ENCODE data around the gene FGR.

The FGR gene

DNA sequence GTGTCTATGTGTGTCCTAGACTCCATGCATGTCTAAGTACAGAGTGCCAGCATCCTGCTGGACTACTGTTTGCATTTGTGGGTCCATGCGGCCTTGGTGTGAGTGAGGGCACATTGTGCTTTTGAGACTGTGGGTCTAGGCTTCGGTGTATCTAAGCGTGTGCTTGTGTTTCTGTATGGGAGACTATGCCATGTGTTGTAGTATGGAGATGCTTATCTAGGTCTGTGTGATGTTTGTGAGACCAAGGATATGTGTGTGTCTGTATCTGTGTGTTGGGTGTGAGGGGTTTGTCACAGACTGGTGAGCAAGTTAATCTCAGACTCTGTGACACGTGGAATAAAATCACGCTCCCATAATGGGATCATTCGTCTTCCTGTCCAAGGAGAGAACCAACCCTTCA is 45.5 kb downstream of the FGR start:
- Histone ChIP-seq H3K9me3 (no peaks in the 10 kb centered on the region), H3K36me3 (no peaks in the 10 kb centered on the region), H3K27me3 (no peaks in the 10 kb centered on the region), H3K4me1 (peaks cover 29% of the 10 kb centered on the region), H3K4me3 (ENCODE audit: low read depth, low read length) (no peak overlapping the region)
- no peak for DNase-seq
- TF ChIP-seq, protein P1, sequence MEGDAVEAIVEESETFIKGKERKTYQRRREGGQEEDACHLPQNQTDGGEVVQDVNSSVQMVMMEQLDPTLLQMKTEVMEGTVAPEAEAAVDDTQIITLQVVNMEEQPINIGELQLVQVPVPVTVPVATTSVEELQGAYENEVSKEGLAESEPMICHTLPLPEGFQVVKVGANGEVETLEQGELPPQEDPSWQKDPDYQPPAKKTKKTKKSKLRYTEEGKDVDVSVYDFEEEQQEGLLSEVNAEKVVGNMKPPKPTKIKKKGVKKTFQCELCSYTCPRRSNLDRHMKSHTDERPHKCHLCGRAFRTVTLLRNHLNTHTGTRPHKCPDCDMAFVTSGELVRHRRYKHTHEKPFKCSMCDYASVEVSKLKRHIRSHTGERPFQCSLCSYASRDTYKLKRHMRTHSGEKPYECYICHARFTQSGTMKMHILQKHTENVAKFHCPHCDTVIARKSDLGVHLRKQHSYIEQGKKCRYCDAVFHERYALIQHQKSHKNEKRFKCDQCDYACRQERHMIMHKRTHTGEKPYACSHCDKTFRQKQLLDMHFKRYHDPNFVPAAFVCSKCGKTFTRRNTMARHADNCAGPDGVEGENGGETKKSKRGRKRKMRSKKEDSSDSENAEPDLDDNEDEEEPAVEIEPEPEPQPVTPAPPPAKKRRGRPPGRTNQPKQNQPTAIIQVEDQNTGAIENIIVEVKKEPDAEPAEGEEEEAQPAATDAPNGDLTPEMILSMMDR (IDR thresholded peaks at IDR 0.05; ENCODE audit: low read depth, low read length) = no peak

DNA sequence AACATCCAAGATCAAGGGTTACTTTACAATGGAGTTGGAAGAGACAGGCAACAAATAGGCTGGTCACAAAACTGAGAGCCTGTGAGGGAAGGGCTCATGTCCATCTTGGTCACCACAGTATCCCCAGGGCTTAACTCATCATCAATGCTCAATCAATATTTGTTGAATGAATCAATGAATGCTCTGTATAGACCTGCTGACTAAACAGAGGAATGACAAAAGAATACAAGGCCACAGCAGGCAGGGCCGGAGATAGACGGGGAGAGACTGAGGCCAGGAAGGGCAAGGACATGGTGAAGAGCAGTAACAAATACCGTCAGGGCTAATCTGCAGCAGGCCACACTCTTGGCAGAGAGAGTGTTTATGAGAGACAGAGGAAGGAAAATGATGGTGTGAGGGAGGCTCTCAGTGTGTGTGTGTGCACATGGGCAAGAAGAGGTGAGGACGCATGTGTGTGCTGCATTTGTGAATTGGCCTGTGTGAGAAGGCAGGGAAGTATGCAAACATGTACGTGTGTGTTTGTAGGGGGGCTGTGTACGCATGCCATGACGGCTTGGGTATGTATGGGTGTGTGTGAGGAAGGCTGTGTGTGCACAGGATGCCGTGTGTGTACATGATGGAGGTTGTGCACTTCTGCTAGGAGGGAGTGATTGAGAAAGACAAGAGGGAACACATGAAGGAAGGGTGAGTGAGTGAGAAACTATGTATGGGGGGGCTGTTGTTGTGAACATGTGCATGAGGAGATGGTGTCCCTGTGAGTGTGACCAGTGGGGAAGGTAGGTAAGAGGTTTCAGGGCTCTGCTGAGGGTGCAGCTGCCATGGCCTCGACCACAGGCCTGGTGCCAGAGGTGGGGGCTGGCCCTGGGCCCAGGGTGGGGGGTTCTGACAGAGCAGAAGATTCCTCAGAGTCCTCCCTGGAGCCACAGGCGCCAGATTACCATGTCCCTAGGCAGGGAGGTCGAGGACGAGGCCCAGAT is 46.4 kb downstream of the FGR start:
- no peak overlapping the region for H3K4me3 ChIP-seq (ENCODE audit: low read depth, low read length)
- no peak for DNase-seq
- peaks cover 23% of the 10 kb centered on the region for H3K4me1 ChIP-seq
- TF ChIP-seq, protein P1 (IDR thresholded peaks at IDR 0.05; ENCODE audit: low read depth, low read length) = no peak
- H3K27me3 ChIP-seq = no peaks in the 10 kb centered on the region
- H3K9me3 ChIP-seq = no peaks in the 10 kb centered on the region
- no peaks in the 10 kb centered on the region for H3K36me3 ChIP-seq

DNA sequence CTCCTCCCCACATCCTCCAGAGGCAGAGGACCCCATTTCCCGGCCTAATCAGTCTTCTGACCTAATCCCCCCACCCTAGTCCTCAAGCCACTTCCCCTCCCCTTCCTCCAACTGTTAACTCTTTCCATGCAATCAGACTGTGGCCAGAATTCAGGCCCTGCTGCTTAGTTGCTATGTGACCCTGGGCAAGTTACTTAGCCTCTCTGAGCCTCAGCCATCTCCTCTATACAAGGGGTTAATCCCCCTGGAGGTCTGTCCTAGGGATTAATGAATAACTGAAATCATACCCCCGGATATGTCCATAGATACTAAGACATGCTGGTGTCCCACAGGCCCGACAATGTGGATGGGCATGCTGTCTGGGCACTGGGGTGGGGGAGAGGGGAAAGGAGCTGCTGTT is 49.3 kb downstream of the FGR start:
- Histone ChIP-seq H3K27me3 (no peaks in the 10 kb centered on the region), H3K36me3 (no peaks in the 10 kb centered on the region), H3K9me3 (no peaks in the 10 kb centered on the region), H3K4me1 (peaks cover 15% of the 10 kb centered on the region), H3K4me3 (ENCODE audit: low read depth, low read length) (no peak overlapping the region)
- TF ChIP-seq, protein P1 (IDR thresholded peaks at IDR 0.05; ENCODE audit: low read depth, low read length) = no peak
- DNase-seq = no peak

DNA sequence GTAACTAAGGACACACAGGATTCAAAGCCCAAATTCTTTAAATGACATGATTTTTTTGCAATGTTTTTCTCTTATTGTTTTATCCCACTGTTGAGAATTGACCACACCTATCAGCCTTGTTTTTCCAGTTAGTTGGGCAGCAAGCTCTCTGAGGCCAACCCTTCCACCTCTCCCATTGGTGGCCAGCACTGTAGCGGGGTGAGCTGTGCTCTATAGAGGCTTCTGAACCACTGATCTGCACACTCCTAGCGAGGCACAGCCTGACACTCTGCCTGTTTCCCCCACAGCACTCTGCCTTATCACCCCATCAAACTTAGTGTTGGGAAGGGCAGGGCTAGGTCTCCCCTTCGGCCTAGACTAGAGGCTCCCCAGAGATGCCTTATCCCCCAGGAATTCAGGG is 50.5 kb downstream of the FGR start:
- H3K9me3 ChIP-seq = no peaks in the 10 kb centered on the region
- DNase-seq = no peak
- no peaks in the 10 kb centered on the region for H3K36me3 ChIP-seq
- TF ChIP-seq, protein P1 (IDR thresholded peaks at IDR 0.05; ENCODE audit: low read depth, low read length) = no peak
- H3K4me3 ChIP-seq (ENCODE audit: low read depth, low read length) = no peak overlapping the region
- H3K27me3 ChIP-seq = no peaks in the 10 kb centered on the region
- peaks cover 6% of the 10 kb centered on the region for H3K4me1 ChIP-seq

DNA sequence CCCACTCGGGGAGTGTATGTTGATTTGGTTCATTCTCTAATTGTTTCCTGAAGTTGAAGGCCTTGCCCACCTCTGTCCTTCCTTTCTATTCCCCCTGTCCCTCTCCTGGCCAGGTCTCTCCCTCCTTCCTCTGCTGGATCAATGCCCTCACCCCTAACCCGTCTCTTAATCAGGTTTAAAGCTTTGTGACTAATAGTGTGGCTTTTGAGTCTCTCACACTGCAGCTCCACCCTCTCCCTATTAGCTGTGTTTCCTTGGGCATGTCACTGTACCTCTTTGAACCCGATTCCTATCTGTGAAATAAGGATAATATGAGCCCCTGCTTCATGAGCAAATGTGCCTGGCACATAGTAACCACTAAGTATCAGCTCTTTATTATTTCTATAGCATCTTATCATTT is 51.5 kb downstream of the FGR start:
- H3K27me3 ChIP-seq = no peaks in the 10 kb centered on the region
- DNase-seq = no peak
- no peaks in the 10 kb centered on the region for H3K4me1 ChIP-seq
- H3K36me3 ChIP-seq = no peaks in the 10 kb centered on the region
- H3K9me3 ChIP-seq = no peaks in the 10 kb centered on the region
- no peak overlapping the region for H3K4me3 ChIP-seq (ENCODE audit: low read depth, low read length)
- TF ChIP-seq, protein P1 (IDR thresholded peaks at IDR 0.05; ENCODE audit: low read depth, low read length) = no peak

DNA sequence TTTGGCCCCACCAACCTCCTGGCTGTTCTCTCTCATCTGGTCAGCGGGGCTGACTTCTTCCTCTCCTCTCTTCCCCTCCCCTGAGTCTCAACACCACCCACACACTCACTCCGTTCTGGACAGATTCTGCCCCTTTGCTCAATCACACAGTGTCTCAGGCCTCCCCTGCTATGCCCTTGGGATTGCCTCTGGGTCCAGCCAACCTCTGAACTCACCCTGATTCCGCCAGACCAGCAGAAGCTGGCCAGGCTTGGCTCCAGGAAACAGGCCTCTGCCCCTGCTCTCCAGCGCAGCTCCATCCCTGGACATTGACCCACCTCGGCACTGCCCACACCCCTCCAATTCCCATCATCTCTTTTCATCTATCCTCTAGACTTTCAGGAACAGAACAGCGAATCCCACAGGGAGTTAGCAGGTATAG is 53.2 kb downstream of the FGR start:
- no peaks in the 10 kb centered on the region for H3K9me3 ChIP-seq
- H3K4me3 ChIP-seq (ENCODE audit: low read depth, low read length) = no peak overlapping the region
- peaks cover 3% of the 10 kb centered on the region; the same call in 1 of the 2 replicates for H3K4me1 ChIP-seq
- TF ChIP-seq, protein P1 (IDR thresholded peaks at IDR 0.05; ENCODE audit: low read depth, low read length) = no peak
- no peaks in the 10 kb centered on the region for H3K36me3 ChIP-seq
- H3K27me3 ChIP-seq = no peaks in the 10 kb centered on the region
- DNase-seq = no peak
